Measurements from ENCODE around the gene STIMATE.

The STIMATE gene

DNA sequence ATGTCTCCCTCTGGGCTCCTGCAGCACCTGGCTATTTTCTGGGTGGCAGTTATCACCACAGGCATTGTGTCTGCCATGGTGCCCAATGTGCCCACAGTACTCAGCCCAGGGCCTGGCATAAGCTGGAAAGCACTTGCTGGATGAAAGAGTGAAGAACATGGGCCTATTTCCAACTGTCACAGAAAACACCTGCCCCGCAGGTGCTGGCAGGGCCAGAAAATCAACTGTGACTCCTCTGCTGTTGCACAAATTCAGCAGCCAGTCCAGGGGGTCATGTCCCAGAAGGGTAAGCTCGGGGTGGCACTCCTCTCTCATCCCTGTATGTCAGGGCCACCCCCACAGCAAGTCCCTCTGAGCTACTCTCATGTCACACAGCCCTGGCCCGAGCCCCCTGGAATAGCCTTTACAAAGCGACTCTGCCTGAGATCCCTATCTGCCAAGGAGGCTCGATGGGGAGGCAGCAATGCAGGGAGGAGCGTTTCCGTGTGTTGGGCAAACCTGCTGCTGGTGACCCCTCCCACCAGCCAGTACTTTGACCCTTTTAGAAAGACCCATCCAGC lies 85.8 kb downstream of the STIMATE start:
- no peak for DNase-seq

GRCh38 chr3:52810923-52811322 lies 86.4 kb downstream of the STIMATE start:
- no peak for DNase-seq

GRCh38 chr3:52809662-52810377 lies 87.5 kb downstream of the STIMATE start:
- no peak for DNase-seq

- no peak for DNase-seq
Observed at GRCh38 chr3:52809149-52809548, 88.2 kb downstream of the STIMATE start.

- no peak for DNase-seq
Observed at GRCh38 chr3:52805270-52806039, 91.9 kb downstream of the STIMATE start.

DNA sequence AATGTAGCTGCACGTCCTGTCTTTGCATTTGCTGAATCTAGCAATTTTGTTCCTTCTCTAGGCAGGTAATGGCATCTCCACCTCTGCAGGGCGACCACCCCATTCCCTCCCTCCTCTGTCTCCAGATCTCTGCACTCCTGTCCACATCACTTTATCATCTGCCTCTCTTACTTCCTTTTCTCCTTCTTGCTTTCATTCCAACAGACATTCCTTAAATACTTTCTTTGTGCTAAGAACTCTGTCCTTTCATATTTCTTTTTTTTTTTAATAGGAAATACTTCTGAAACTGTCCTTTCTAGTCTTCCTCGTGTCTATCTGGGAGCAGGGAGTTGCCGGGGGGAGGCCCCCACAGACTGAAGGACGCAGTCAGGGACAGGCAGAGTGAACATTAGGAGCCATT lies 95.5 kb downstream of the STIMATE start:
- DNase-seq = no peak

GRCh38 chr3:52800079-52800478 lies 97.3 kb downstream of the STIMATE start:
- no peak for DNase-seq

GRCh38 chr3:52798978-52799476 lies 98.3 kb downstream of the STIMATE start:
- DNase-seq = peak; percentile 18

- no peak for DNase-seq
Observed at GRCh38 chr3:52798376-52798977, 98.9 kb downstream of the STIMATE start.

DNA sequence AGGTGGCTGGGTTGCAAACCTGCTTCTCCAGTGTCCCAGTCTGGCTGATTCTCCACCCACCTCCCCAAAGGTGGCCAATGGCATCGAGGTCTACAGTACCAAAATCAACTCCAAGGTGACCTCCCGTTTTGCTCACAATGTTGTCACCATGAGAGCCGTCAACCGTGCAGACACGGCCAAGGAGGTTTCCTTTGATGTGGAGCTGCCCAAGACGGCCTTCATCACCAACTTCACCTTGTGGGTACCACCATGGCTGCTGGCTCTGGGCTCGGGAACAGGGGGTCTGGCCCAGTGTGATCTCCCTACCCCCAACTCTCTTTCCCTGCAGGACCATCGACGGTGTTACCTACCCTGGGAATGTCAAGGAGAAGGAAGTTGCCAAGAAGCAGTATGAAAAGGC lies 100.9 kb downstream of the STIMATE start:
- no peak for DNase-seq

DNA sequence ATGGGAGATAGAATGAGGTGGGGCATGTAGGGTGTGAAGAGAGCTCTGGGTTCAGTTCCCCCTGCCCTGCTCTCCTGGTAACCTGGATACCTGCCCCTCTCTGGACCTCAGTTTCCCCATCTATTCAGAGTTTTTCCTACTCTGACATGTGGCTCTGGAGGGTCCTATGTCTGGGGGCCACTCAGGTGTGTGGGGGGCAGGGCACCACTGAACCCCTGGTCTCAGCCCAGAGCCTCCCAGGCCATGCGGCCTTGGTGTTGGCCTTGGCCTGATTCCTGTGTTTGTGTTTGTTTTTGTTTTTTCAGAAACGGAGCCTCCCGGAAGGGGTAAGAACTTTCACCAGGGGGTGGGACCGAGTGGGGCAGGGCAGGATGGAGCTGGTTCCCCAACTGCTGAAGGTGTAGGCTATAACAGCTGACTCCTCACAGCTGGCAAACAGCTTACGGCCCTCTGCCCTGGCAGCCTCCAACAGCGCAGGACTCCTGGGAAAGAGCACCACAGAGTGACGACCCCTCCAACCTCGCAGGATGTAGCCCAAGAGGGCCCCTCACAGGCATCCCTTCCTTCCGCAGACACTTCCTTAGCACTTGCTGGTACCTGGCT lies 101.9 kb downstream of the STIMATE start:
- DNase-seq = no peak

GRCh38 chr3:52794612-52795099 lies 102.7 kb downstream of the STIMATE start, which contains the start of gene ITIH3:
TSS of gene ITIH3 (plus strand) at chr3:52794796. CDS start at chr3:52794804, 8 bp downstream.
- no peak for DNase-seq

GRCh38 chr3:52793702-52794611 lies 103.4 kb downstream of the STIMATE start:
- no peak for DNase-seq

GRCh38 chr3:52792961-52793695 lies 104.2 kb downstream of the STIMATE start:
- DNase-seq = no peak

DNA sequence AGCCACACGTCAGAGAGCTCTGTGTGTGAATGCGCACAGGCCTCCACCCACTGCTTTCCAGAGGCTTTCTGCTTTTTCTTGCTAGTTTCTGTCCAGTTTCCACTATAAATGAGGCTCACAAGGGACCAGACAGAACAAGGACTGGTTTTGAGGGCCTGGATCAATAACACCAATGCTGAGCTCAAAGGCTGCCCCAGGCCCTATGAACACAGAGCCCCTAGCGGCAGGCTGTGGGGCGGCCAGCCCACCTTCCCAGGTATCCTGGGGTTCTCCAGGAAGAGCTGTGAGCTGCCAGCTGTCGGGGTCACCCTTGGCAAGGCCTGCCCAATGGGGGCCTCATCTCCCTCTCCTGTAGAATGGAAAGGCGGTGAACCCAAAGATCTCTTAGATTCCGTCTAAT lies 104.9 kb downstream of the STIMATE start:
- no peak for DNase-seq

DNA sequence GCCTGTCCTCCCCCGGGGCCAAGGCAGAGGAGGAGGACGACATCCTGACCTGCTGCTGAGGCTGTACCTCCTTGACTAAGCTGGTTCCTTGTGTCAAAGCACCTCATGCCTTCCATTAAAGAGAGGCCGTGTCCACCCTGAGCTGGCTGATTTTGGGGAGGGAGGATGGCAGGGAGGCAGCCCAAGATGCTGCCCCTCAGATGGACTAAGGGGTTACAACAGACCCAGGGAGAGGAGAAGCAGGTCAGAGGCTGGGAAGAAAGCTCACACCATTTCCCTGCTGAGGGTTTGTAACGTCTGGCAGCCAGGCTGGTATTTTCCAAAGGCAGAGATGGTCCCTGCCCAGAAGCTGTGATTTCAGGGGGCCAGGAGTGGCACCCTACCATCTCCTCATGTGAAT lies 105.4 kb downstream of the STIMATE start:
- DNase-seq = no peak

GRCh38 chr3:52791366-52791765 lies 106.0 kb downstream of the STIMATE start:
- DNase-seq = no peak

DNA sequence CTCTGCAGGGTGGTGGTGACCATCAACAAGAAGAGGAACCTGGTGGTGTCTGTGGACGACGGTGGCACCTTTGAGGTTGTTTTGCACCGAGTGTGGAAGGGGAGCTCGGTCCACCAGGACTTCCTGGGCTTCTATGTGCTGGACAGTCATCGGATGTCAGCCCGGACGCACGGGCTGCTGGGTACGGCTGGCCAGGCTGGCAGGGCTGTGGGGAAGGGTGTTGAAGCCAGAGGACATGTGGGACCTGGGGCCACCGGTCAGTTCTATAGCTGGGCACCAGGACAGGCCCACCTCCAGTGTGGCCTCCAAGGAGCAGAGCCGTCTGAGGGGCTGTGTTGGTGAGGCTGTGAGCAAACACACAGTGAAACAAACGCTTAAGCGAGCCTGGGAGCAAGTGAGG lies 106.6 kb downstream of the STIMATE start:
- no peak for DNase-seq

DNA sequence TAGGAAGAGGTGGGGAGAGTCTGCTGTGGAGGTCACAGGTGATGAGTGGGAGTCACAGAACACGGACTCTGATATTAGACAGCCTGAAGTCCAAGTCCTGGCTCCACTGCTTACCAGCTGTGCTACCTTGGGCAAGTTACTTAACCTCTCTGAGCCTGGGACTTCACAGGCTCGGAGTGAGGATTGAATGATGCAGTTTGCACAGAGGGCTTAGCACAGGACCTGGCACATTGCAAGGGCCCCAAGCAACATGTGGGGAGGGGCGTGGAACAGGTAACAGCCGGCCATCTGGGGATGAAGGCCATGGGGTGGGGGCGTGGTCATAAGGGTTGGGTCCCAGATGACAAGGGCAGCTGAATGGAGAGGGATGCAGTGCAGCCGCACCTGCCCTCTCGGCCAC lies 107.0 kb downstream of the STIMATE start:
- DNase-seq = no peak

DNA sequence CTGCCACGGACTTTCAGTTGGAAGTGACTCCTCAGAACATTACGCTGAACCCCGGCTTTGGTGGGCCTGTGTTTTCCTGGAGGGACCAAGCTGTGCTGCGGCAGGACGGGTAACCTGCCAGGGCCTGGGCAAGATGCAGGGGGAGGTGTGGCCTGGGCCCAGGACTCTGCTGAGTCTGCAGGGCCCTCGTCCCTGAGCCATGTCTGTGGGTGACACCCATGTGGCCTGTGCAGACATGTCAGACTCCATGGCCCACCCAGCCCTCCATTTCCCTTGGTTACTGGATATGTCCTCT lies 107.7 kb downstream of the STIMATE start:
- no peak for DNase-seq
